Right lobe of liver (tissue), 4 donors: Measurements from ENCODE around the gene KCNF1.

Experiments used
- POLR2A ChIP-seq: fragments of 450-650 bp; IDR thresholded peaks from one replicate; pipeline ENCODE4 v1.6.1; 2017; ENCODE audit warnings: antibody characterized with exemption, mild to moderate bottlenecking
- TF ChIP-seq, protein P1 (sequence below), 4 donors: fragments of 200-600 bp in 3 of 4; fragments of 450-650 bp in 1 of 4; IDR thresholded peaks; one replicate each; pipeline versions ENCODE4 v1.5.1 to v1.8.0; 2016 to 2022; ENCODE audit warnings: antibody characterized with exemption in 4 of 4, mild to moderate bottlenecking in 2 of 4
- donor health status: DM: no; HTN: no; CAD: no.
- donor health status: DM: no; HTN: no; CAD: no.
- donor health status: DM: no; HTN: yes; CAD: no.

DNA sequence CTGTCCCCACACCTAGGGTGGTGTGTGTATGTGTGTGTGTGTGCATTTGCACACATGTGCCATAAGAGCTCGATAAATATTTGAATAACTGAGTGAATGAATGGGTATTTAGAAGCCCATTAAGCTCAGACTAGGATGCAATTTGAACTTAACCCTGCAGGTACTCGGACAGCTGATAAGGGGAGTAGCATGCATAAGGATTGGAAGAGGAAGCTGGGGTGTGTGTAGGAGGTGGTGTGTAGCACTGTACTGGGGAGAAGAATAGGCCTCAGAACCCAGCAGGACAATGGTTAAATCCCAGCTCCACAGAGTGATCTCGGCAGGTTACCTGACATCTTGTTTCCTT is 1.8 kb upstream of the KCNF1 start:
- TF ChIP-seq POLR2A = no peak
- TF ChIP-seq, protein P1, sequence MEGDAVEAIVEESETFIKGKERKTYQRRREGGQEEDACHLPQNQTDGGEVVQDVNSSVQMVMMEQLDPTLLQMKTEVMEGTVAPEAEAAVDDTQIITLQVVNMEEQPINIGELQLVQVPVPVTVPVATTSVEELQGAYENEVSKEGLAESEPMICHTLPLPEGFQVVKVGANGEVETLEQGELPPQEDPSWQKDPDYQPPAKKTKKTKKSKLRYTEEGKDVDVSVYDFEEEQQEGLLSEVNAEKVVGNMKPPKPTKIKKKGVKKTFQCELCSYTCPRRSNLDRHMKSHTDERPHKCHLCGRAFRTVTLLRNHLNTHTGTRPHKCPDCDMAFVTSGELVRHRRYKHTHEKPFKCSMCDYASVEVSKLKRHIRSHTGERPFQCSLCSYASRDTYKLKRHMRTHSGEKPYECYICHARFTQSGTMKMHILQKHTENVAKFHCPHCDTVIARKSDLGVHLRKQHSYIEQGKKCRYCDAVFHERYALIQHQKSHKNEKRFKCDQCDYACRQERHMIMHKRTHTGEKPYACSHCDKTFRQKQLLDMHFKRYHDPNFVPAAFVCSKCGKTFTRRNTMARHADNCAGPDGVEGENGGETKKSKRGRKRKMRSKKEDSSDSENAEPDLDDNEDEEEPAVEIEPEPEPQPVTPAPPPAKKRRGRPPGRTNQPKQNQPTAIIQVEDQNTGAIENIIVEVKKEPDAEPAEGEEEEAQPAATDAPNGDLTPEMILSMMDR (IDR thresholded peaks at IDR 0.05) = no peak
